Adrenal gland (tissue), 5 donors: Measurements from ENCODE around the gene RASSF5.

Experiments used
- CTCF ChIP-seq, 6 experiments: fragments of 450-650 bp in 4 of 6; fragments of 200-600 bp in 2 of 6; sonication (generic) in 1 of 6; IDR thresholded peaks; 1 replicate in 5 of 6; 2 replicates in 1 of 6; pipeline versions ENCODE4 v1.5.1 to v1.8.0; 2016 to 2021; ENCODE audit warnings: antibody characterized with exemption in 6 of 6, mild to moderate bottlenecking in 2 of 6, moderate library complexity in 1 of 6
- POLR2A ChIP-seq, 2 donors: fragments of 450-650 bp; IDR thresholded peaks; one replicate each; pipeline ENCODE4 v1.6.1; 2017; ENCODE audit warnings: antibody characterized with exemption in 2 of 2, mild to moderate bottlenecking in 2 of 2, moderate library complexity in 1 of 2
- donor health status: DM: no; HTN: no; CAD: no.

GRCh38 chr1:206555473-206555935, 48.2 kb downstream of the RASSF5 start:
- TF ChIP-seq CTCF (IDR thresholded peaks at IDR 0.05): no peak
- peak in 1 of 2 donors; percentile 12 for TF ChIP-seq POLR2A (IDR thresholded peaks at IDR 0.05)
